Stimulated activated CD8-positive, alpha-beta memory T cell treated with anti-CD3 and anti-CD28 coated beads, Interleukin-12 subunit alpha, Interleukin-12 subunit beta, amount 100 ng/mL, for 4 hours (primary cell): ENCODE data around the gene SFT2D3.
A peak's percentile ranks its signal among the peaks of the same experiment; 100 is the strongest.

Source experiments
- DNase-seq: peaks from one replicate; pipeline ENCODE4 v3.0.0-alpha.2; 2020; ENCODE audit warnings: low read depth

SFT2D3 gene

DNA sequence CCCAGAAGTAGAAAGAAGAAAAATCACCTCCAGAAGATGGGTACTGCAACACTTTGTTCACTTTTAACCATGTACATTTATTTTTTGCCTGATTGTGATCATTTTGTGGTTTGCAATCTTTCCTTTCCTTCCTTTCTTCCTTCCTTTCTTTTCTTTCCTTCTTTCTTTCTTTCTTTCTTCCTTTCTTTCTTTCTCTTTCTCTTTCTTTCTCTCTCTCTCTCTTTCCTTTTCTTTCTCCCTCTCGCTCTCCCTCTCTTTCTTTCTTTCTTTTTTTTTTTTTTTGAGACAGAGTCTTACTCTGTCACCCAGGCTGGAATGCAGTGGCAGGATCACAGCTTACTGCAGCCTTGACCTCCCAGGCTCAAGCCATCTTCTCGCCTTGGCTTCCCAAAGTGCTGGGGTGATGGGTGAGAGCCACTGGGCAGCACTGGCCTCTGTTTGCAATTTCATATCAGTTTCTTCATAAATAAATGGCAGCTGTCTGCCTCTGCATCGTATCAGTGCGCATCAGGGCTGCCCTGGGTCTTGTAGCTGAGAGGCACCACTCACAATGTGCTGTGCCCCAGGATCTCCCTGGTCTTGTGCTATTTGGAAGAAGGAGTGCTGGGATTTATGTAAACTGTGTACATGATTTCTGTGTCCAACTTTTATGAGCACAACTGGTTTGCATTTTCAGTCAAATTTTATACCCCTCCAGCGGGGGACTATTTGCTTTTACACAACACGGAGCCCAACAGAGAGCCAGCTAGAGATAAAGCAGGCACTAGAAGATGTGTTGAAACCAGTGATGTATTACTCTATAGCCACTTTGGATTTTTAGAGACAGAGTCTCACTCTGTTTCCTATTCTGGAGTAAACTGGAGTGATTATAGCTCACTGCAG lies 19.1 kb upstream of the SFT2D3 start:
- no peak for DNase-seq

DNA sequence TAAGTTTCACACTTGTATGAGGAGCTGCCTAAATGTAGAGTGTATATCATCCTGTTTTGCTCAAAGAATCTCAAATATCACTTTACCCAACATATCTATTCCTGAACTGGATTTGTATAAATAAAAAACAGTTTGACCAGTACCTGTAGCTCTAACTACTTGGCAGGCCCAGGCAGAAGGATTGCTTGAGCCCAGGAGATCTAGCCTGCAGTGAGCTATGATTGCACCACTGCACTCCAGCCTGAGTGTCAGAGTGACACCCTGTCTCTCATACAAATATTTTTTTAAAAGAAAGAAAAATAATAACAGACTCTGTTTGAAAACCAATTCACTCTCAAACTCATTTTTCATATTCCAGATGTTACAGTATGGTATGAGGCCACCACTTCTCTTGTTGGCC lies 18.2 kb upstream of the SFT2D3 start:
- DNase-seq = no peak

DNA sequence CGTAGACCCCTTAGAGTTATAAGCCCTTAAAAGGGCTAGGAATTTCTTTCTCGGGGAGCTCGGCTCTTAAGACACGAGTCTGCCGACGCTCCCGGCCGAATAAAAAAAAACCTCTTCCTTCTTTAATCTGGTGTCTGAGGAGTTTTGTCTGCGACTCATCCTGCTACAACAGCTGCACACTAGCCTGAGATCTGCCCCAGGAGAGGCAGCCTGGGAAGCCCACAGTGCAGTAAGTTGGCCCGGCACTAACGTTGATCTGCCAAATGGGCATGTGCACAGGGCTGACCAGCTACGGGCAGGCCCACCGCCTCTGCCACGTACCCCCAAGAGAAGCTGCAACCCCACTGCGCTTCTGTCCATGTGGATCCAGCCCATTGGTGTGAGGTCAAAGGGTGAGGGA lies 17.5 kb upstream of the SFT2D3 start:
- DNase-seq = no peak

DNA sequence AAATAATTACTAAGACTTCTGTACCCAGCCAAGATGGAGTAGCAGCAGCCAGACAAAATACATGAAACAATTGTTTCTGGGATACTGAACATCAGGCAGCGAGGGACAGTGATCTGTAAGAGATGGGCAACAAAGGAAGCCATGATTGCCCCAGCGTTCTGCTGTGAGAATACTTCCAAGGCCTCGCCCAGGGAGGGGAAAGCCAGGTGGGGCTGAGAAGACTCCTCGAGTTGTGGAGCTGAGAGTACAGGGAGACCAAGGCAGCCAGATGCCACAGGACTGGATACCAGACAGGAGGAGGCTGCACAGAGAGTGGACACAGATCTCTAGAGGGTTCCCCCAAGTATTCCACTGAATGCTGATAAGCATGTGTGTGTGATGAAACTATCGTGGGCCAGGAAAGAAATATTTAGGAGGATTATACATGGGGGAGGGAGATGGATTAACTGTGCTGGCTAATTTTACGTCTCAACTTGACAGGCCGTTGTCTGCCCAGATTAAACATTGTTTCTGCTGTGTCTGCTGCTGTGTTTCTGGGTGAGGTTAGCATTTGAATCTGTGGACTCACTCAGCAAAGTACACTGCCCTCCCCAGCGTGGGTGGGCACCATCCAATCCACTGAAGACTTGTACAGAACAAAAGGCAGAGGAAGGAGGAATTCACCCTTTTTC lies 15.8 kb upstream of the SFT2D3 start:
- no peak for DNase-seq

DNA sequence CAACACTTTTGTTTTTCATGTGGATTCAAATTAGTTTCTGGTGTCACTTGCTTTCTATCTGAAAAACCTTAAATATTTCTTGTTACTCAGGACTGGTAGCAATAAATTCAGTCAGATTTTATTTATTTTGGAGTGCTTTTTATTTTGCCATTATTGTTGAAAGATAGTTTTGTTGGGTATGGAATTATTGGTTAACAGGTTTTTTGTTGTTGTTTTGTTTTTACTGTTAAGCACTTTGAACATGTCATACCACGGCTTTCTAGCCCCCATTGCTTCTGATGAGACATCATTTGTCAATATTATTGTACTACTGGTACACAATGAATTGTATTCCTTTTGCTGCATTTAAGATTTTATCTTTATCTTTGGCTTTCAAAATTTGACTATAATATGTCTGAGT lies 12.9 kb upstream of the SFT2D3 start:
- no peak for DNase-seq

DNA sequence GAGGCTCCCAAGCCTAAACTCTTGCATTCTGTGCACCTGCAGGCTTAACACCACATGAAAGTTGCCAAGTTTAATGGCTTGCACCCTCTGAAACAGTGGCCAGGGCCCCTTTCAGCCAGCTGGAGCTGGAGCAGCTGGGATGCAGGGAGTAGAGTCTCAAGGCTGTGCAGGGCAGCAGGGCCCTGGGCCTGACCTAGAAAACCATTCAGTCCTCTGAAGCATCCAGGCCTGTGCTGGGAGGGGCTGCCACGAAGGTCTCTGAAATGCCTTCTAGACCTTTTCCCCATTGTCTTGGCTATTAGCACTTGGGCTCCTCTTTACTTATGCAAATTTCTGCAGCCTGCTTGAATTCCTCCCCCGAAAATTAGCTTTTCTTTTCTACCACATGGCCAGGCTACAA lies 10.6 kb upstream of the SFT2D3 start:
- no peak for DNase-seq

DNA sequence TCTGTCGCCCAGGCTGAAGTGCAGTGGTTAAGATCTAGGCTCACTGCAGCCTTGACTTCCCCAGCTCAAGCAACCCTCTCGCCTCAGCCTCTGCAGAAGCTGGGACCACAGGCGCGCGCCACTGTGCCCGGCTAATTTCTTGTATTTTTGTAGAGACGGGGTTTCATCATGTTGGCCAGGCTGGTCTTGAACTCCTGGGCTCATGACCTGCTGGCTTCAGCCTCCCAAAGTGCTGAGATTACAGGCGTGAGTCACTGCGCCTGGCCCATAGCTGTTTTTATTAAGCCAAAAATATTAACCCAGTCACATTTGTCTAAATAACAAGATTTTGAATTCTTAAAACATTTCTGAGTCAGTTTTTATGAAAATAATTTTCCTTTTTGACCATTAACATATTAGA lies 6.3 kb upstream of the SFT2D3 start:
- DNase-seq = no peak

DNA sequence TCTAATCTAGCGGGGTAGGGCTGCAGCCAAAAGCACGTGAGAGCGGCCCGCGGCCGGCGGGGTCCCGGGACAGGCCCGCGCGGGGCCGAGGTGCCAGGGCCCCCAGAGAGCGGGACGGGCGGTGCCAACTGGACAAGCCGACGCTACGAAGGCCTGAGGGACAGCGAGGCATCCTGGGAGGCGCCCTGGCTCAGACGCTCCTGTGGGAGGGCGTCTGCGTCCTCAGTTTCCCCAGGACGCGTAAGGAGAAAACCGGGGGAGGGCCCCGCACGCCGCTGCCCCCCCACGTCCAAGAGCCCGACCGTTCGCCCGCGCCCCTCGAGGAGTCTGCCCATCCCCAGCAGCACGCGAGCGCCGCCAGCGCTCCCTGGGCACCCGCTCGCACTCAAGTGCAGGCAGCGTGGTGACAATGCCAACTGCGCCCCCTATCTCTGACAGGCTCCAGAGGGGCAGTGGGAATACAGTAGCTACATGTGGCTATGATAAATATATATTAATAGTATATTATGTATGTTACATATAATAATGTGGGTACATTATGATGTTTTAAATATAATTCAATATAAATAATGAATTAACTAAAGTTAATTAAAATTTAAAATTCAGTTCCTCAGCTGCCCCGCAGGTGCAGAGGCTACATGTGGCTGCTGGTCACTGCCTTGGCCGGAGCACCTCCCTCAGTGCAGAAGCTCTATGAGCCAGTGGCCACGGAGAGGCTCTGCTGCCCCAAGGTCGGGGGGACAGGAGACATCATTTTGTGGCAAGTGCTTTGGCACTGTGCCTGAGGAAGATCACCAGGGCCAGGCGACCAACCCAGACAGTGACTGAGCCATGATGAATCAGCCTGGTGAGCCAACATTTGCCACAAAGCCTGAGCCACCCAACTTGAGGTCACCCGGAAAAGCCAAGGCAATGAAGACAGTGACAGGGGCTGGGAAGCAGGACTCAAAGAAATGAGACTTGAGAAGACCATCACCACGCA lies 5.5 kb upstream of the SFT2D3 start:
- no peak for DNase-seq

DNA sequence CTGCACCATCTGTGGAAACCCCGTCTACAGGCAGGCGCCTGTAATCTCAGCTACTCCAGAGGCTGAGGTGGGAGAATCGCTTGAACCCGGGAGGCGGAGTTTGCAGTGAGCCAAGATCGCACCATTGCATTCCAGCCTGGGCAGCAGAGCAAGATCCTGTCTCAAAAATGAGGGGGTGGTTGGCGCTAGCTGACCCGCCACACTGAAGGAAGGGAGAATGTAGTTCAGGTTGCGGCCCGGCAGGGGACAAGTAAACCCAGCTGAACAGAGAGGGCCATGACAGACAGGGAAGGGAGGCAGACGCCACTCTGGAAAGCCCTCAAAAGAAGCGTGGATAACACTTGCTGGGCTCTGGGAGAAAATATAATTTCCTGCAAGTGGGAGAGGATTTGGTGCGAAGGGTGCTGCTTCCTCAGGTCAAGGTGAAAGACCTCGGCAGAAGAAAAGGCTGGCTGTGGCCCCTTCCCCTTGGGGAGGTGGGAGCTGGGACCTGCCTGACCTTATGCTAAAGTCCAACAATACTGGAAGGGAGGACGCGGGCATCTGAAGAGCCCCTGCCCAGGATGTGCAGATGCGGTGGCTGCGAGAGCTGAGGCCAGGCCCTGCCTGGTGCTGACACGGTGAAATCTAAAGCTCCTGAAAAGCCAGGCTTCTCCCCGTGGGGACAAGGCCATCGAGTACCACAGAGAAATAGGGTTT lies 3.7 kb upstream of the SFT2D3 start:
- DNase-seq = no peak

DNA sequence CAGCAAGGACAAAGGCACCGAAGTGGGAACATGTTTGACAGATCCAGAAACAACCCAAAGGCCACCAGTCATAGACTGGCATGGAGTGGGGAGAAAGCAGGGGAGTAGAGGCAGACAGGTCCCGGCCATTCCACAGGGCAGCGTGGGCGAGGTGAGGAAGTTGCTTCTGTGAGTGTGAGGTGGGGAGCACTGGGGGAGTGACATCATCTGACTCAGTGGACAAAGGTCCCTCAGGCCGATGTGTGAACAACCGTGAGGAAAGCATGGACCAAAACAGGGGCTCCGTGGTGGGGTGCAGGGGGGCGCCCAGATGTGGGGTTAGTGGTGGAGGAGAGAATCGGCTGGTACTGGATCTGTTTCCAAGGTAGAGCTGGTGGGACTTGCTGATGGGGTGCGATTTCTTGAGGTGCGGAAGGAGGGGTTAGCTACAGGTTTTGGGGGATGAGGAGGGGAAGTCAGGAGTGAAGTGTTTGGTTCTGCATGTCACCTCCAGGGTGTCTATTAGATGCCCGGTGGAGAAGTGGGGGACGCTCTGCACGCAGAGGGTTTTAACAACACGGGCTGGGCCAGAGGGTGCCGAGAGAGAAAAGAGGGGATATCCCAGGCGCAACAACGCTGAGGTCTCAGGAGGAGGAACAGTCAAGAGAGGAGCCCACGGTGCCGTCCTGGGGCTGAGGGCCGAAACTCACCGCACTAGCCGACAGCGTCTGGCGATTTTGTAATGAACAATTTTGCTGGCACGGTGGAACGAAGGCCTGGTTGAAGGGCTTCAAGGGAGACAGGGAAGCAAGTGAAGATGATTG lies 2.5 kb upstream of the SFT2D3 start:
- DNase-seq = no peak

DNA sequence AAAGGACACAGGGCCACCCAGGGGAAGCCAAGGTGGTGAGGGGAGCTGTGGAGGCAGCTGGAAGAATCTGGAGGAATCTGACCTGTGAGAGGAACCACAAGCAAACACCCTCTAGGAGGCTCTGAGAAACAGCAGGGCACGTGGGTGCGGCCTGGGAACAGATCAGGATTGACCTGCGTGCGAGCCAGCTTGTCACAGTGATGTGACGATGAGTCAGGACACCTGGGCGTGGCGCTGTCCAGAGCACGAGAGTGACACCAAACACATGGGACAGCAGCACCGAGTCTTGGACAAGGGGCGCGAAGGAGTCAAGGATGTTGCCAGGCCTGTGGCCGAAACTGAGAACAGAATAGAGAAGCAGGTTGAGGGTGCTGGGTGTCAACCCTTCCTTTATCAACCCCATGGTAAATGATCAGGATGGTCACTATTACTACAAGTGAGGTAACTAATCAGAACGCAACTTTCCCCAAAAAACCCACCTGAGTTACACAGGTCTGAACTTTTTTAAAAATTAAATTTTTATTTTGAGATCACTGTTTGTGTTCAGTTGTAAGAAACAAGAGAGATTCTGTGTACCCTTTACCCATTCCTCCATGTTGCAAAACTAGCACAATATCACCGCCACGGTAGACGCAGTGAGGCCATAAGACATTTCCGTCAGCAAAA lies 637 bp upstream of the SFT2D3 start:
- DNase-seq = peak; percentile 14

DNA sequence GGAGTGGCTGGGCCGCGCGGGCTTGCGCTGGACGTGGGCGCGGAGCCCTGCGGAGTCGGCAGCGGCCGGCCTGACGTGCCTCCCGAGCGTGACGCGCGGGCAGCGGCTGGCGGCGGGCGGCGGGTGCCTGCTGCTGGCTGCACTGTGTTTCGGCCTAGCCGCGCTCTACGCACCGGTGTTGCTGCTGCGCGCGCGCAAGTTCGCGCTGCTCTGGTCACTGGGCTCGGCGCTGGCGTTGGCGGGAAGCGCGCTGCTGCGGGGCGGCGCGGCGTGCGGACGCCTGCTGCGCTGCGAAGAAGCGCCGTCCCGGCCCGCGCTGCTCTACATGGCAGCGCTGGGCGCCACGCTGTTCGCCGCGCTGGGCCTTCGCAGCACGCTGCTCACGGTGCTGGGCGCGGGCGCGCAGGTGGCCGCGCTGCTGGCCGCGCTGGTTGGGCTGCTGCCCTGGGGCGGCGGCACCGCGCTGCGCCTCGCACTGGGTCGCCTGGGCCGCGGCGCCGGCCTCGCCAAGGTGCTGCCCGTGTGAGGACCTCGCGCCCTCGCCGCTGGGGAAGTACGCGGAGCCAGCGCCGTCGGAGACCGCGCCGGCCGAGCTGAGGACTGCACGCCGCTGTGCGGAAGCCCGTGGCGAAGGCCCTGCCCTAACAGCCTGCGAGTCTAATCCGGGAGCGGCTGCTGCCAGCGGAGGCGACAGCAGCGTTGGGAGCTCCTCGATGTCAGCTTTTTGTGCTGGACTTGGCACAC lies 526 bp downstream of the SFT2D3 start:
- peak; percentile 74 for DNase-seq

DNA sequence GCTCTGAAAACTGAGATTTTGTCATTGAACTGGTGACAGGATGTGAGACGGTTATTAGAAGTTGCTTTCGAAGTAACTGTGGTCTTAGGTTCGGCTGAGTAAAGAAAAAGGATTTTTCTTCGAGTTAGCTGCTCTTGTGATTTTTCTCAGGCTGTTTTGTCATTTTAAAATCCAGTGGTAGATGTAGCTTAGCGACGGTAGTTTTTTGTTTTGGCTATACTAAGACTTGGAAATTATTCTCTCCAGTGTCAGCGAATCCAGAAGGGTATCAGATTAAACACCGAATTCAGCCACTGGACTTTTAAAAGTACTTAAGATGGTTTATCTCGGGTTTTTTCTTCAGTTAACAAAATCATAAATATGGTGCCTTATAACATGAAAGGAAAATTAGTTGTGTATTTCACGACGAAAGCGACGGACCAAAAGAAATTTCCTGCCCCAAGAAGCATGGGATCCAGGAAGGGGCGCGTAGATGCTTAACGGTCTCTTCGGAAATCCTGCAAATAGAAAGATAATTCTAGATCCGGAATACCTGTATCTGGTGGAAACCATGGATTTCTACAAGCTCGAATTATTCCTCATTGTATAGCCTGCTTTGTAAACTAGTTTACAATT lies 1.2 kb downstream of the SFT2D3 start:
- no peak for DNase-seq

DNA sequence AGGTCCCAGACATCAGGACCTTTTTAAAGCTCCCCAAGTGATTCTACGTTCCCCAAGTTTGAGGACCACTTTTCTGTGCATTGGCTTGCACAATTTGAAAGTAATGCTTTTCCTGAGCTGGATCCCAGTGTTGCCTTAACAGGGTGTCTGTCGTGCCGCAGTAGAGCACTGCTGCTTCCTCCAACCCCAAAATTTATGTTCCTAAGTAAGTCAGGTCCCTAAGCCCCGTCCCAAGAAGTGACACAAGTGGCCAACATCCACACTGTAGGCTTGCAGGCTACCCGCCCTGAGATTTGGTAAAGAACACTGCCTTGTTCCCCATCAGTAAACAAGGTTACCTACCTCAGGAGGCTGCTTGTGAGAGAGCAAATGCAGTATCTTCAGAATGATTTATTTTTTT lies 2.0 kb downstream of the SFT2D3 start:
- DNase-seq = no peak

DNA sequence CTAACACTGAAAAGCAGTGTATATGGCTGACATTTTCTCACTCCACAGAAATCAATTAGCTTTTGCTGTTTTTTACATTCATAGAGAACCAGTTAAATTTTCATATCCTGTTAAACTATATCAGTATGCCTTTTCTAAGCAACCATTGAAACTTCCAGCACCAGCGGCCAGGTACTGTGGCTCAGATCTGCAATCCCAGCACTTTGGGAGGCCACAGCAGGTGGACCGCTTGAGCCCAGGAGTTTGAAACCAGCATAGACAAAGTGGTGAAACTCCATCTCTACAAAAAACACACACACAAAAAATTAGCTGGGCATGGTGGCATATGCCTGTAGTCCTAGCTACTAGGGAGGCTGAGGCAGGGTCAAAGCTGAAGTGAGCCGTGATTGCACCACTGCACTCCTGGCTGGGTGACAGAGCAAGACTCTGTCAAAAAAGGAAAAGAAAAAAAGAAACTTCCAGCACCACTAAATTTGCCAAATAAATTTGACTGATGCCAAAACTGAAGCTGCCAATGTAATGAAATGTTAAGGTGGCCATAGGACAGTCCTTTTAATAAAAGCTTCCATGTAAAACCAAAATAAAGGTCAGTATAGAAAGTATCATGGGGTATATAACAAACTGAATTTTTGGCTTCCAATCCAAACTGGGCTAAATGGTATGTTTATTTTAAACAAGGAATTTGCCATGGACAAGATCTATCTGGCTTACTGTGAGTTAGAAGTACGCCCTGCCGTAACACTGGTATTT lies 3.5 kb downstream of the SFT2D3 start:
- DNase-seq = no peak

DNA sequence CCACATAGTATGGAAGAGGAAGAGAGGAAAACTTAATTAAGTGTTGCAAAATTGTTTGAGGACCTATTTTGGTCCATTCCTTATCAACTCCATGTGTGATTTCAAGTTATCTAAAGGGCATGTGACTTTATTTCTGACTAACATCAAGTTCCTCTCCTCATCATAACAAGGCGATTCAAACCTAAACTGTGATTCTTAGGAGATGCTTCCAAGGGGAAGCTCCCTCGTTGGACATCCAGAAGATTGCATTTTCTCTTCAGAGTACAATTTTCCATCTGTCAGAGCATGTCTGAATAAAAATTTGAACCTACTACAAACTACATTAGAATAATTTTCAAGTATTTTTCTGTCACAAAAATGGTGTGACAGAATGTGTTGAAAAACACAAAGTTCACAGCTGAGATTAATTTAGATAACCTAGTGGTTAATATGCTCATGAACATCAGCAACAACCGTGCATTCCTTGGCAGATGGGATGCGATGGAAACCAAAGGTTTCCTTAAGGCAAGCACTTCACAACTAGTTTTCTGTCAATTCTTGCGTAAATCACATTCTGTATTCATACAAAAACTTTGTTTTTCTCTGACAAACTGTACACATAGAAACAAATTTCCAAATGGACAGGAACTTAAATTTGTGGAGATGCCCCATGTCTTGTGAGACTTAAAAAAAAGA lies 4.2 kb downstream of the SFT2D3 start:
- DNase-seq = no peak

DNA sequence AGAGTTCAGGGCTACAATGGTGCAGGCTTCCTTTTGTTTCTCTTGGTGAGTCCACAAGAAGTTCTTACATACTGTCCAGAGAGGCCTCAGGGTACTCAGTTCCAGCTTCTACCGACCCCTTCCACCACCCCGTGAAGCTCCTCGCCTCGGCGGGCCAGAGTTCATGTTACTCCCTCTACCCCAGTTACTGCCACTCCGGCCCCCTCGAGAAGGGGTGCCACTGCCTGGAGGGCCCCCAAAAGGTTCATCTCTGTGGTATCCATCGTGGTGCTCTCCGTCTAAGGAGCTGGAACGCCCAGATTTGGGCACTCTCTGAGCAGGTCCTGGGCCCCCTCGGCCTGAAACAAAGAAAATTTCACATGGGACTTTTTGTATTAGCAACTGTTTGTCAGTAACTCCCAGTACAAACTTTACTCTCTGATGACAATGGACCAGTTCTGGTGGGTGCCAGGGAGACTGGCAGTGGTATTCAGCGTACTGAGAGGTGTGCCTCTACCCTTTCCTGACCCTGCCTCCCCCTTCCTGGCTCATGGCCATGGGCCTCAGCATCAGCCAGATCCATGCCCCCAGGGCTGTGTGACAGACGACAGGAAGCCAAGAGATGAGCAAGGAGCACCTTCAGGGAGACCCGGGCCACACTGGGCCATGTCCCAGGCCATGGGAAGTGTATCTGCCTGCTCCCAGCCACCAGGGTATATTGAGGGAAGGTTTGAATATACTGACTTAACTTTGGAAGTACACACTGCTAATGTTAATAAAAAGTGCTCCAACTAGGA lies 5.1 kb downstream of the SFT2D3 start:
- DNase-seq = no peak
